ENCODE measurements around the gene SMYD3. TPM values are rescaled to one million over a fixed set of nuclear protein-coding genes. Genes with fewer than 3 reads are reported as not detected.

SMYD3 gene
- total and polyA plus RNA-seq, 10 donors, result 12.5 to 33.1 (median 21.0) TPM

GRCh38 chr1:246471688-246472087 lies 35.4 kb downstream of the SMYD3 start:
- no peak overlapping the region for H3K4me3 ChIP-seq
- no peak for DNase-seq
- H3K4me1 ChIP-seq, result no peaks in the 10 kb centered on the region
- TF ChIP-seq POLR2A (IDR thresholded peaks at IDR 0.05), result no peak
- TF ChIP-seq POLR2AphosphoS5 (IDR thresholded peaks at IDR 0.05), result no peak
- no peak for TF ChIP-seq CTCF (IDR thresholded peaks at IDR 0.05 in 8 of 11, conservative IDR thresholded peaks at IDR 0.05 in 3 of 11)
- no peaks in the 10 kb centered on the region for H3K27me3 ChIP-seq (replicated peaks in 1 of 7)
- H3K36me3 ChIP-seq, result no peaks in the 10 kb centered on the region
- intact Hi-C loops (cut with DNase I; ENCODE audit: low total_unique reads), result no loop called here
- WGBS, 5 donors, result 89 to 97% (median 94%) methylated on average over 1 of the region's 1 CpG
- H3K27ac ChIP-seq, result no peak overlapping the region
- no peaks in the 10 kb centered on the region for H3K9me3 ChIP-seq

GRCh38 chr1:246470585-246470984 lies 36.5 kb downstream of the SMYD3 start:
- intact Hi-C loops (cut with DNase I; ENCODE audit: low total_unique reads), result no loop called here
- no peaks in the 10 kb centered on the region for H3K9me3 ChIP-seq
- 94 to 100% (median 98%) methylated on average over 1 of the region's 1 CpG for WGBS, 5 donors
- no peaks in the 10 kb centered on the region for H3K36me3 ChIP-seq
- no peak overlapping the region for H3K27ac ChIP-seq
- TF ChIP-seq POLR2A (IDR thresholded peaks at IDR 0.05) (no peak), CTCF (IDR thresholded peaks at IDR 0.05 in 8 of 11, conservative IDR thresholded peaks at IDR 0.05 in 3 of 11) (no peak), POLR2AphosphoS5 (IDR thresholded peaks at IDR 0.05) (no peak)
- DNase-seq, result no peak
- H3K4me1 ChIP-seq, result no peaks in the 10 kb centered on the region
- H3K27me3 ChIP-seq (replicated peaks in 1 of 7), result no peaks in the 10 kb centered on the region
- no peak overlapping the region for H3K4me3 ChIP-seq

GRCh38 chr1:246462986-246463385 lies 44.1 kb downstream of the SMYD3 start:
- Histone ChIP-seq H3K27me3 (replicated peaks in 1 of 7) (no peaks in the 10 kb centered on the region), H3K36me3 (no peaks in the 10 kb centered on the region), H3K27ac (no peak overlapping the region), H3K4me3 (no peak overlapping the region), H3K9me3 (no peaks in the 10 kb centered on the region), H3K4me1 (no peaks in the 10 kb centered on the region)
- DNase-seq, result no peak
- WGBS, 5 donors, result 93 to 98% (median 95%) methylated on average over 2 of the region's 2 CpGs
- intact Hi-C loops (cut with DNase I; ENCODE audit: low total_unique reads), result no loop called here
- TF ChIP-seq POLR2AphosphoS5 (IDR thresholded peaks at IDR 0.05), result no peak
- TF ChIP-seq POLR2A (IDR thresholded peaks at IDR 0.05), result no peak
- TF ChIP-seq CTCF (IDR thresholded peaks at IDR 0.05 in 8 of 11, conservative IDR thresholded peaks at IDR 0.05 in 3 of 11), result no peak

- Histone ChIP-seq H3K9me3 (no peaks in the 10 kb centered on the region), H3K4me3 (no peak overlapping the region), H3K27me3 (replicated peaks in 1 of 7) (no peaks in the 10 kb centered on the region), H3K36me3 (no peaks in the 10 kb centered on the region), H3K27ac (no peak overlapping the region), H3K4me1 (no peaks in the 10 kb centered on the region)
- no peak for DNase-seq
- intact Hi-C loops (cut with DNase I; ENCODE audit: low total_unique reads), result no loop called here
- no peak for TF ChIP-seq CTCF (IDR thresholded peaks at IDR 0.05 in 8 of 11, conservative IDR thresholded peaks at IDR 0.05 in 3 of 11)
- TF ChIP-seq POLR2A (IDR thresholded peaks at IDR 0.05), result no peak
- no peak for TF ChIP-seq POLR2AphosphoS5 (IDR thresholded peaks at IDR 0.05)
- WGBS, 5 donors, result 88 to 98% (median 91%) methylated on average over 1 of the region's 1 CpG
Measured at GRCh38 chr1:246460406-246460805, 46.7 kb downstream of the SMYD3 start.

All from spleen (tissue), 11 donors.